Measurements from ENCODE around the gene SORL1. TPM values are rescaled to one million over a fixed set of nuclear protein-coding genes. Genes with fewer than 3 reads are reported as not detected.

SORL1 gene
- polyA plus RNA-seq, 1 donor: 31.0 TPM

- no CpG with 5 or more reads among the region's 7 CpGs for WGBS (ENCODE audit: insufficient coverage, low lambda C conversion rate)
- Histone ChIP-seq H3K27me3 (ENCODE audit: control insufficient read depth, insufficient read depth, low read length) (no peaks in the 10 kb centered on the region), H3K9me3 (ENCODE audit: control insufficient read depth, low read depth, low read length) (no peaks in the 10 kb centered on the region), H3K27ac (ENCODE audit: low read length) (no peak overlapping the region), H3K36me3 (ENCODE audit: control insufficient read depth, insufficient read depth, low read length) (no peaks in the 10 kb centered on the region), H3K4me3 (ENCODE audit: low read length) (no peak overlapping the region), H3K4me1 (ENCODE audit: control insufficient read depth, insufficient read depth, low read length) (peaks cover 47% of the 10 kb centered on the region)
- no peak for DNase-seq
Observed at GRCh38 chr11:121461843-121462242, 9.7 kb downstream of the SORL1 start.

DNA sequence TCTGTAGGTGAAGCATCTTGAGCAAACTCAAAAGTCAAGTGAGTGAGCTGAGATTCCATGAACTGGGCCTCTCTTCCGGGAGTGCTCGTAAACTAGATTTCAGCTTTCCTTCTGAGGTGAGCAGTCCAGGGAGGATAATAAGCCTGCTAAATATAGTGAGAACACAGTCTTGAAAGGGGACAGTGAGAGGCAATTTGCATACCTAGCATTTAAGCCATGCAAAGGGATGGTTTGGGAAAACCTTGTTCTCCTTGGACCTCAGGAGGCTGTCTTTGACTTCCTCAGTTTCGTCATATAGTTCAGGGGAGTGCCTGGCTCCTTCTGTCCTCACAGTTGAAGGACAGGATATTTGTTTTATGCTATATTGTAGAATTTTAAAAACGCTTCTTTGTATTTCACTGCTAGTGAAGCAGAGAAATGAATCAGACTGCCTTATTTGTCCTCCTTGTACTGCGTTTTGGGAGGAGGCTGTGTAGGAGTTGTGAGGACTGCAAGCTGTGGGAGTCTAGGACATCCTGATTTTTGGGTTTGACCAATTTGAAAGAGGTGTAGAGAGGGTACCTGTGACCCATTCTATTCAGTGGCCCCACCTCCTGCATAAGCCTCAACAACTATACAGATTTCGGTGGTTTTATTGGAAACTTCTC is 11.7 kb downstream of the SORL1 start:
- Histone ChIP-seq H3K27me3 (ENCODE audit: control insufficient read depth, insufficient read depth, low read length) (no peaks in the 10 kb centered on the region), H3K4me1 (ENCODE audit: control insufficient read depth, insufficient read depth, low read length) (peaks cover 53% of the 10 kb centered on the region), H3K9me3 (ENCODE audit: control insufficient read depth, low read depth, low read length) (no peaks in the 10 kb centered on the region), H3K4me3 (ENCODE audit: low read length) (no peak overlapping the region), H3K36me3 (ENCODE audit: control insufficient read depth, insufficient read depth, low read length) (no peaks in the 10 kb centered on the region), H3K27ac (ENCODE audit: low read length) (no peak overlapping the region)
- DNase-seq: no peak
- 100% methylated on average over 1 of the region's 6 CpGs for WGBS (ENCODE audit: insufficient coverage, low lambda C conversion rate)

- DNase-seq: no peak
- Histone ChIP-seq H3K36me3 (ENCODE audit: control insufficient read depth, insufficient read depth, low read length) (no peaks in the 10 kb centered on the region), H3K4me3 (ENCODE audit: low read length) (no peak overlapping the region), H3K27ac (ENCODE audit: low read length) (no peak overlapping the region), H3K27me3 (ENCODE audit: control insufficient read depth, insufficient read depth, low read length) (no peaks in the 10 kb centered on the region), H3K9me3 (ENCODE audit: control insufficient read depth, low read depth, low read length) (no peaks in the 10 kb centered on the region), H3K4me1 (ENCODE audit: control insufficient read depth, insufficient read depth, low read length) (peaks cover 46% of the 10 kb centered on the region)
- no CpG with 5 or more reads among the region's 11 CpGs for WGBS (ENCODE audit: insufficient coverage, low lambda C conversion rate)
Observed at GRCh38 chr11:121464352-121464946, 12.3 kb downstream of the SORL1 start.

- Histone ChIP-seq H3K27ac (ENCODE audit: low read length) (peak overlapping the region; percentile 95), H3K9me3 (ENCODE audit: control insufficient read depth, low read depth, low read length) (no peaks in the 10 kb centered on the region), H3K36me3 (ENCODE audit: control insufficient read depth, insufficient read depth, low read length) (peaks cover 9% of the 10 kb centered on the region), H3K4me1 (ENCODE audit: control insufficient read depth, insufficient read depth, low read length) (peaks cover 36% of the 10 kb centered on the region), H3K27me3 (ENCODE audit: control insufficient read depth, insufficient read depth, low read length) (no peaks in the 10 kb centered on the region), H3K4me3 (ENCODE audit: low read length) (no peak overlapping the region)
- no CpG with 5 or more reads among the region's 8 CpGs for WGBS (ENCODE audit: insufficient coverage, low lambda C conversion rate)
- DNase-seq: no peak
Observed at GRCh38 chr11:121465709-121466062, 13.6 kb downstream of the SORL1 start.

DNA sequence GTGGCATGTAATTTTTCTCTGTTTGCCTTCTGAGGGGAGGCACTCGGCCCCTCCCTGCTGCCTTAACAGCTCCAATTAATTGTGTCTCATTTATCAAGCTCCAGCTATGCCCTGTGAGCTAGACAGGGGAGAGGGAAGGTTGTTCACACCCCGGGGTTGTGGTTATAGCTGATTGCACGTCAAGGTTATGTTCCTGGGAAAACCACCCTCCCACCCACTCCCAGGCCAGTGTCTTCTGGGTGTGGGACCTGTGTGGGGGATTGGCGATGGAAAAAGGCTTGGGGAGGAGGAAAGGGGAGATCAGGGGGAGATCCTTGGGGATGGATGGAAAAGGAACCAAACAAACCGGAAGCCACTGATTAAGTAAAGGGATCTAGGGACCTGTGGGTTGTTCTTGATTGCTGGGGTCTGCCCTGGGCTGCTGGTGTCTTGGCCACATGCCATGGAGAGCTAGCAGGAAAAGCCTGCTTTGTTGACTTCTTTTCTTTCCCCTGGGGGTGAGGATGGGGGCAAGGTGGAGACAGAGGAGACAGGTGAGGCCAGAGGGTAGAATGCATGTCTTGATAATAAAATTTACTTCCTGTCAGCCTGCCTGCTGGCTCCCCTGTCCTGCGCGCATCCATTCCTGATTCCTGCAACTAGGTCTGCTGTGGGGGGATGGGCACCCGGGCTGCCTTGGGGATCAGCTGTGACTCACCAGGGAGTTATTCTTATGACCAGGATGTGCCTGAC is 14.1 kb downstream of the SORL1 start:
- peak overlapping the region; percentile 95 for H3K27ac ChIP-seq (ENCODE audit: low read length)
- DNase-seq: peak; percentile 96 to 98
- H3K27me3 ChIP-seq (ENCODE audit: control insufficient read depth, insufficient read depth, low read length): no peaks in the 10 kb centered on the region
- no CpG with 5 or more reads among the region's 8 CpGs for WGBS (ENCODE audit: insufficient coverage, low lambda C conversion rate)
- H3K36me3 ChIP-seq (ENCODE audit: control insufficient read depth, insufficient read depth, low read length): peaks cover 14% of the 10 kb centered on the region
- H3K9me3 ChIP-seq (ENCODE audit: control insufficient read depth, low read depth, low read length): no peaks in the 10 kb centered on the region
- H3K4me1 ChIP-seq (ENCODE audit: control insufficient read depth, insufficient read depth, low read length): peaks cover 30% of the 10 kb centered on the region
- peak overlapping the region; percentile 3 for H3K4me3 ChIP-seq (ENCODE audit: low read length)

DNA sequence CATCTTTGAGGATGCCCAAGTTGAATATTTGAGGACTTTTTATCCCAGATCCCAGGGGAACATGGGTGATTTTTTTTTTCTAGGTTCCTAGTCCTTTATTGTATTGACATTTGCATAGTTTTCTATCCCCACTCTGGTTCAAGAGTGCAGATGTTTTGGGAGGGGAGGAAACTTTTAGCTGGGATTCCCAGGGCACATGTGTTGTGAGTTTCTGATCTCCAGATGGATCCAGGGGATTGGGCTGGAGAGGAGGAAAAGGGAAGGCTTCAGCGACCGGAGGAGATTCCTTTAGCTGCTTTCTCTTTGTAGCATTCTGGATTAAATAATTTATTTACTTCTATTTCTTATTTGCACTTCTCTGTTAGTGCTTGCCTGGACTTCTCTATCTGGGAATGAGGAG is 15.4 kb downstream of the SORL1 start:
- WGBS (ENCODE audit: insufficient coverage, low lambda C conversion rate): no CpG with 5 or more reads among the region's 2 CpGs
- H3K4me3 ChIP-seq (ENCODE audit: low read length): no peak overlapping the region

GRCh38 chr11:121467965-121468364 is 15.9 kb downstream of the SORL1 start:
- Histone ChIP-seq H3K27ac (ENCODE audit: low read length) (no peak overlapping the region), H3K4me3 (ENCODE audit: low read length) (no peak overlapping the region), H3K36me3 (ENCODE audit: control insufficient read depth, insufficient read depth, low read length) (peaks cover 17% of the 10 kb centered on the region), H3K4me1 (ENCODE audit: control insufficient read depth, insufficient read depth, low read length) (peaks cover 28% of the 10 kb centered on the region), H3K9me3 (ENCODE audit: control insufficient read depth, low read depth, low read length) (no peaks in the 10 kb centered on the region), H3K27me3 (ENCODE audit: control insufficient read depth, insufficient read depth, low read length) (no peaks in the 10 kb centered on the region)
- DNase-seq: no peak
- 83% methylated on average over 3 of the region's 10 CpGs for WGBS (ENCODE audit: insufficient coverage, low lambda C conversion rate)

More for the DNA sequence above, 15.4 kb downstream of the SORL1 start:
- Histone ChIP-seq H3K27ac (ENCODE audit: low read length) (peak overlapping the region; percentile 95), H3K27me3 (ENCODE audit: control insufficient read depth, insufficient read depth, low read length) (no peaks in the 10 kb centered on the region), H3K4me1 (ENCODE audit: control insufficient read depth, insufficient read depth, low read length) (peaks cover 28% of the 10 kb centered on the region), H3K9me3 (ENCODE audit: control insufficient read depth, low read depth, low read length) (no peaks in the 10 kb centered on the region), H3K36me3 (ENCODE audit: control insufficient read depth, insufficient read depth, low read length) (peaks cover 17% of the 10 kb centered on the region)
- DNase-seq: no peak

DNA sequence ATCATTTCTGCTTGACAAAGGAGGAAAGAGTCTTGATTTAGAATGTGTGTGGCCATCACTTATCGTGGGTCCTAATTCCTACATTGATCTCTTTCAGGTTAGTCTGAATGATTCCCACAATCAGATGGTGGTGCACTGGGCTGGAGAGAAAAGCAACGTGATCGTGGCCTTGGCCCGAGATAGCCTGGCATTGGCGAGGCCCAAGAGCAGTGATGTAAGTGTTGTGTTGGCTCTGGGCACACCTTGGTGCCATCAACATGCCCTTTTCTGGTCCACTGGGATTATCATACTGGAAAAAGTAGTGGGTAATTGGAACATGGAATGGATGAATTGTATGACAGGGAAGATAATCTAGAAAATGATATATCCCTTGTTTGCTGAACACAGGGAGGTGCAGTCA is 17.8 kb downstream of the SORL1 start:
- peaks cover 25% of the 10 kb centered on the region for H3K4me1 ChIP-seq (ENCODE audit: control insufficient read depth, insufficient read depth, low read length)
- WGBS (ENCODE audit: insufficient coverage, low lambda C conversion rate): no CpG with 5 or more reads among the region's 5 CpGs

DNA sequence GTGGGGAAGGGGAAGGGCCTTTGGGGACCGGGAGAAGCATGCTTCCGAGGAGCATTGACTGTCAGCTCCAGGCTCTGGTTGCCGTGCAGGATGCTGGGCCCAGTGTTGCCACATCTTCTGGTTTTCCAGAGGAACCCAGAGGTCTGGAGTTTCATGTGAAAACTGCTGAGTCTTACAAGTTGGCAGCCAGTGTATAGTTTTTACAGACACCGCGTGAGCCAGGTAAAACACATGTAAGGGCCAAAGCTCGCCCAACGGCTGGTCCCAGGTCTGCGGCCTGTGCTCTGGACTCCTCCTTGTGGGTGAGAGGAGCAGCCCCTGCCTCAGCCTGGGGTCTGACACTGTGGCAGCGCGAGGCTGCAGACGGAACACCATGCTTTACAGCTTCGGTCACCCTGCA is 19.1 kb downstream of the SORL1 start:
- Histone ChIP-seq H3K9me3 (ENCODE audit: control insufficient read depth, low read depth, low read length) (no peaks in the 10 kb centered on the region), H3K27ac (ENCODE audit: low read length) (no peak overlapping the region), H3K4me1 (ENCODE audit: control insufficient read depth, insufficient read depth, low read length) (peaks cover 14% of the 10 kb centered on the region), H3K36me3 (ENCODE audit: control insufficient read depth, insufficient read depth, low read length) (peaks cover 17% of the 10 kb centered on the region), H3K27me3 (ENCODE audit: control insufficient read depth, insufficient read depth, low read length) (no peaks in the 10 kb centered on the region), H3K4me3 (ENCODE audit: low read length) (no peak overlapping the region)
- DNase-seq: no peak
- no CpG with 5 or more reads among the region's 12 CpGs for WGBS (ENCODE audit: insufficient coverage, low lambda C conversion rate)

More for the DNA sequence above, 17.8 kb downstream of the SORL1 start:
- no peaks in the 10 kb centered on the region for H3K9me3 ChIP-seq (ENCODE audit: control insufficient read depth, low read depth, low read length)
- H3K36me3 ChIP-seq (ENCODE audit: control insufficient read depth, insufficient read depth, low read length): peaks cover 17% of the 10 kb centered on the region
- H3K4me3 ChIP-seq (ENCODE audit: low read length): no peak overlapping the region
- no peak for DNase-seq
- no peaks in the 10 kb centered on the region for H3K27me3 ChIP-seq (ENCODE audit: control insufficient read depth, insufficient read depth, low read length)
- H3K27ac ChIP-seq (ENCODE audit: low read length): no peak overlapping the region

- DNase-seq: no peak
- Histone ChIP-seq H3K27ac (ENCODE audit: low read length) (no peak overlapping the region), H3K4me1 (ENCODE audit: control insufficient read depth, insufficient read depth, low read length) (peaks cover 5% of the 10 kb centered on the region), H3K36me3 (ENCODE audit: control insufficient read depth, insufficient read depth, low read length) (peaks cover 17% of the 10 kb centered on the region), H3K4me3 (ENCODE audit: low read length) (no peak overlapping the region), H3K9me3 (ENCODE audit: control insufficient read depth, low read depth, low read length) (no peaks in the 10 kb centered on the region), H3K27me3 (ENCODE audit: control insufficient read depth, insufficient read depth, low read length) (no peaks in the 10 kb centered on the region)
- WGBS (ENCODE audit: insufficient coverage, low lambda C conversion rate): no CpG with 5 or more reads among the region's 2 CpGs
Observed at GRCh38 chr11:121472312-121472711, 20.2 kb downstream of the SORL1 start.

Data from large intestine (tissue), 3 donors.